ENCODE data around the gene GFOD1. TPM values are rescaled to one million over a fixed set of nuclear protein-coding genes. Genes with fewer than 3 reads are reported as not detected.
"Not testable (repeated sequence)": the region's sequence is repeated elsewhere in the genome, so short reads cannot be mapped to it uniquely, and the experiment has no call there.

The GFOD1 gene
- total RNA-seq, 1 experiment from 2014 or later = 29.5 TPM

DNA sequence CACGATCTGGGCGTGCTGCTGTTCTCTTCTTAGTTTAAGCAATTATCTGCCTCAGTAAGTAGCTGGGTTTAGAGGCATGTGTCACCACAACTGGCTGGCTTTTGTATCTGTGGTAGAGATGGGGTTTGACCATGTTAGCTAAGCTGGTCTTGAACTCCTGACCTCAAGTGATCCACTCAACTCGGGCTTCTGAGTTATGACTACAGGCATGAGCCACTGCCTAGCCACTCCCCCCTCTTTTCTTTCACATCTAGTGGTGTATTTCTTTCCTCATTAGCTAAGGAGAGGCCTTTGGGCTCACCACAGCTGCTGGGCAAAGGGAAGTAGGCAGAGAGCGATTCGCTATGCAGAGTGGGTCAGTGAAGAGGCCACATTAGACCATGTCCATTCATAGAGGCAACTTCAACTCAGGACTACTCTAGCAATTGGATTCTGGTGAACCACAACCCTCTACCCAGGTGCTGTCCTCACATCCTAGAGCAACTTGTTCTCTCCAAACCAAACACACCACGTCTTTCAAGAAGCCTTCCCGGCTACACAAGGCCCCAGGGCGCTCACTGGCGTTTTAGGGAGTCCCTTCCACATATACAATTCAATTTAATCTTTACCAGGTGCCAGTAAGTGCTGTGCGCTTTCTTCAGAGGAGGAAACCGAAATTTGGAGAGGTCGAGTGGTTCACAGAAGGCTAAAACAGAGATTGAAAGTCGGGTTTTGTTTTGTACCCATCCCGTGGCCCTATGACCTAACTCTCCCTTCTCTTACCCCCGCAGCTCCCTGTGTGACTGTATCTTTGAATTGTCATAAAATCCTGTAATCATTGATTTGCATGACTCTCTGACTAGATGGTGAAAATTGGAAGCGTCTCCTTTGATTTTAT is 26.5 kb upstream of the GFOD1 start:
- Histone ChIP-seq H3K4me2 (ENCODE audit: low read depth, low read length, poor library complexity, severe bottlenecking) (no peak overlapping the region), H4K20me1 (ENCODE audit: insufficient read depth, low read depth, low read length) (no peaks in the 10 kb centered on the region), H3K4me1 (ENCODE audit: low read length) (no peaks in the 10 kb centered on the region), H3K9ac (ENCODE audit: low read length) (no peak overlapping the region), H3K9me2 (replicated peaks; ENCODE audit: insufficient read depth, low read length) (no peaks in the 10 kb centered on the region), H3K9me3 (ENCODE audit: low read length) (no peaks in the 10 kb centered on the region), H3K36me3 (ENCODE audit: insufficient read depth, low read length) (no peaks in the 10 kb centered on the region), H3K79me2 (ENCODE audit: low read length) (no peaks in the 10 kb centered on the region), H3K4me3 (ENCODE audit: low read length) (no peak overlapping the region), H3K27ac (ENCODE audit: low read length) (no peak overlapping the region), H2AFZ (ENCODE audit: low read length) (no peak overlapping the region), H3K27me3 (ENCODE audit: low read length) (no peaks in the 10 kb centered on the region)
- DNase-seq = no peak

GRCh38 chr6:13512900-13513299 is 25.5 kb upstream of the GFOD1 start:
- Histone ChIP-seq H3K27ac (ENCODE audit: low read length) (no peak overlapping the region), H3K4me3 (ENCODE audit: low read length) (no peak overlapping the region), H4K20me1 (ENCODE audit: insufficient read depth, low read depth, low read length) (no peaks in the 10 kb centered on the region), H3K4me2 (ENCODE audit: low read depth, low read length, poor library complexity, severe bottlenecking) (no peak overlapping the region), H3K9me3 (ENCODE audit: low read length) (no peaks in the 10 kb centered on the region), H3K4me1 (ENCODE audit: low read length) (no peaks in the 10 kb centered on the region), H3K9me2 (replicated peaks; ENCODE audit: insufficient read depth, low read length) (no peaks in the 10 kb centered on the region), H3K27me3 (ENCODE audit: low read length) (no peaks in the 10 kb centered on the region), H3K36me3 (ENCODE audit: insufficient read depth, low read length) (no peaks in the 10 kb centered on the region), H3K79me2 (ENCODE audit: low read length) (no peaks in the 10 kb centered on the region), H3K9ac (ENCODE audit: low read length) (no peak overlapping the region), H2AFZ (ENCODE audit: low read length) (no peak overlapping the region)
- no peak for DNase-seq

- H3K27ac ChIP-seq (ENCODE audit: low read length) = no peak overlapping the region
- no peak overlapping the region for H3K4me2 ChIP-seq (ENCODE audit: low read depth, low read length, poor library complexity, severe bottlenecking)
- H3K4me1 ChIP-seq (ENCODE audit: low read length) = no peaks in the 10 kb centered on the region
- no peaks in the 10 kb centered on the region for H4K20me1 ChIP-seq (ENCODE audit: insufficient read depth, low read depth, low read length)
- H3K36me3 ChIP-seq (ENCODE audit: insufficient read depth, low read length) = no peaks in the 10 kb centered on the region
- no peaks in the 10 kb centered on the region for H3K79me2 ChIP-seq (ENCODE audit: low read length)
- no peak overlapping the region for H3K4me3 ChIP-seq (ENCODE audit: low read length)
- no peaks in the 10 kb centered on the region for H3K9me3 ChIP-seq (ENCODE audit: low read length)
- no peak overlapping the region for H2AFZ ChIP-seq (ENCODE audit: low read length)
- H3K9me2 ChIP-seq (replicated peaks; ENCODE audit: insufficient read depth, low read length) = no peaks in the 10 kb centered on the region
- no peaks in the 10 kb centered on the region for H3K27me3 ChIP-seq (ENCODE audit: low read length)
- DNase-seq = no peak
- H3K9ac ChIP-seq (ENCODE audit: low read length) = no peak overlapping the region
Measured at GRCh38 chr6:13511913-13512717, 24.7 kb upstream of the GFOD1 start.

GRCh38 chr6:13511141-13511571 is 23.8 kb upstream of the GFOD1 start:
- not testable (repeated sequence) for H3K27me3 ChIP-seq (ENCODE audit: low read length); H4K20me1 ChIP-seq (ENCODE audit: insufficient read depth, low read depth, low read length); H3K4me2 ChIP-seq (ENCODE audit: low read depth, low read length, poor library complexity, severe bottlenecking); H3K9ac ChIP-seq (ENCODE audit: low read length); H3K79me2 ChIP-seq (ENCODE audit: low read length); H2AFZ ChIP-seq (ENCODE audit: low read length); H3K36me3 ChIP-seq (ENCODE audit: insufficient read depth, low read length); H3K4me1 ChIP-seq (ENCODE audit: low read length); DNase-seq; H3K4me3 ChIP-seq (ENCODE audit: low read length); H3K27ac ChIP-seq (ENCODE audit: low read length); H3K9me2 ChIP-seq (replicated peaks; ENCODE audit: insufficient read depth, low read length); H3K9me3 ChIP-seq (ENCODE audit: low read length)

- not testable (repeated sequence) for H3K9me2 ChIP-seq (replicated peaks; ENCODE audit: insufficient read depth, low read length); H3K36me3 ChIP-seq (ENCODE audit: insufficient read depth, low read length); H3K79me2 ChIP-seq (ENCODE audit: low read length); H3K27ac ChIP-seq (ENCODE audit: low read length); DNase-seq; H4K20me1 ChIP-seq (ENCODE audit: insufficient read depth, low read depth, low read length); H2AFZ ChIP-seq (ENCODE audit: low read length); H3K4me1 ChIP-seq (ENCODE audit: low read length); H3K9me3 ChIP-seq (ENCODE audit: low read length); H3K27me3 ChIP-seq (ENCODE audit: low read length); H3K4me3 ChIP-seq (ENCODE audit: low read length); H3K4me2 ChIP-seq (ENCODE audit: low read depth, low read length, poor library complexity, severe bottlenecking); H3K9ac ChIP-seq (ENCODE audit: low read length)
Measured at GRCh38 chr6:13510433-13510832, 23.0 kb upstream of the GFOD1 start.

GRCh38 chr6:13508711-13509705 is 21.6 kb upstream of the GFOD1 start:
- Histone ChIP-seq H3K9me2 (replicated peaks; ENCODE audit: insufficient read depth, low read length) (no peaks in the 10 kb centered on the region), H3K4me3 (ENCODE audit: low read length) (no peak overlapping the region), H3K9me3 (ENCODE audit: low read length) (no peaks in the 10 kb centered on the region), H3K9ac (ENCODE audit: low read length) (no peak overlapping the region), H4K20me1 (ENCODE audit: insufficient read depth, low read depth, low read length) (no peaks in the 10 kb centered on the region), H2AFZ (ENCODE audit: low read length) (no peak overlapping the region), H3K79me2 (ENCODE audit: low read length) (no peaks in the 10 kb centered on the region), H3K36me3 (ENCODE audit: insufficient read depth, low read length) (no peaks in the 10 kb centered on the region), H3K27ac (ENCODE audit: low read length) (no peak overlapping the region), H3K27me3 (ENCODE audit: low read length) (no peaks in the 10 kb centered on the region), H3K4me2 (ENCODE audit: low read depth, low read length, poor library complexity, severe bottlenecking) (no peak overlapping the region), H3K4me1 (ENCODE audit: low read length) (no peaks in the 10 kb centered on the region)
- DNase-seq = no peak

DNA sequence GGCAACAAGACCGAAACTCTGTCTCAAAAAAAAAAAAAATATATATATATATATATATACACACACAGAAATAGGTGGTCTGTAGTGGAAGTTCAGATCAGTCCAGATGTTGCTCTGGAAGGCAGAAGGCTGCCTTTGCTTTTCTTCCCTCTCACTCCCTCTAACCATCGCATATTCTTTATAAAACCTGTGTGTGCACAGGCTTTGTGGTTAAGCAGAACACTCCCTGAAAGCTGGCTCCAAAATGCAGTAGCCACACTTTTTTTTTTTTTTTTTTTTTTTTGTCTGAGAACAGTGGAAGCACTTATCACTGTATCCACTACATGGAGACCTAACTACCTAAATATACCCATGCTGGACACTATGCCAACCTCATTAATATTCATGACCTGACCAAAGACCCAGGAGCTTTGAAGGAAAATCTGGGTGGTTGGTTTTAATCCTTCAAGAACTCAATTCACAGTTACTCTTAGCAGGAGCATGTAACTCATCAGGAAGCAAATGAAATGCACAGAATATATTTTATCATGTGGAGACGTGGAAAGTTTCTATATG is 20.0 kb upstream of the GFOD1 start:
- H4K20me1 ChIP-seq (ENCODE audit: insufficient read depth, low read depth, low read length) = no peaks in the 10 kb centered on the region
- H3K79me2 ChIP-seq (ENCODE audit: low read length) = no peaks in the 10 kb centered on the region
- no peak overlapping the region for H3K4me3 ChIP-seq (ENCODE audit: low read length)
- no peaks in the 10 kb centered on the region for H3K4me1 ChIP-seq (ENCODE audit: low read length)
- no peaks in the 10 kb centered on the region for H3K9me2 ChIP-seq (replicated peaks; ENCODE audit: insufficient read depth, low read length)
- no peak overlapping the region for H2AFZ ChIP-seq (ENCODE audit: low read length)
- no peak overlapping the region for H3K27ac ChIP-seq (ENCODE audit: low read length)
- H3K4me2 ChIP-seq (ENCODE audit: low read depth, low read length, poor library complexity, severe bottlenecking) = no peak overlapping the region
- no peaks in the 10 kb centered on the region for H3K27me3 ChIP-seq (ENCODE audit: low read length)
- H3K9me3 ChIP-seq (ENCODE audit: low read length) = no peaks in the 10 kb centered on the region
- no peak for DNase-seq
- no peaks in the 10 kb centered on the region for H3K36me3 ChIP-seq (ENCODE audit: insufficient read depth, low read length)
- H3K9ac ChIP-seq (ENCODE audit: low read length) = no peak overlapping the region

All from Karpas-422 (cell line).